Astrocyte (in vitro differentiated cells and primary cell): ENCODE data around the gene SGK2. TPM values are rescaled to one million over a fixed set of nuclear protein-coding genes. Genes with fewer than 3 reads are reported as not detected.

Source experiments
- DNase-seq: peaks from one replicate; pipeline ENCODE4 v3.0.0-alpha.2; 2010; ENCODE audit warnings: low read depth
- FAIRE-seq: peaks from 2 replicates; lab custom pipeline; 2011; peaks lifted over from hg19 to GRCh38; lab: Jason Lieb, UNC
- H2AFZ ChIP-seq: 2 replicates; pipeline ENCODE4 v1.6.0; 2012; ENCODE audit warnings: low read depth, low read length, inconsistent platforms
- H3K27ac ChIP-seq: 2 replicates; pipeline ENCODE4 v1.5.1; 2011; ENCODE audit warnings: low read depth, low read length, inconsistent platforms
- H3K27me3 ChIP-seq: 2 replicates; pipeline ENCODE4 v1.6.0; 2011; ENCODE audit warnings: low read length, inconsistent platforms; ENCODE audit not compliant: insufficient read depth
- H3K36me3 ChIP-seq: 2 replicates; pipeline ENCODE4 v1.5.1; 2011; ENCODE audit warnings: low read length, inconsistent platforms; ENCODE audit not compliant: insufficient read depth
- H3K4me1 ChIP-seq: 2 replicates; pipeline ENCODE4 v1.5.1; 2011; ENCODE audit warnings: low read length, inconsistent platforms; ENCODE audit not compliant: insufficient read depth
- H3K4me2 ChIP-seq: 2 replicates; pipeline ENCODE4 v1.6.0; 2012; ENCODE audit warnings: low read length, inconsistent platforms
- H3K4me3 ChIP-seq: 2 replicates; pipeline ENCODE4 v1.5.1; 2011; ENCODE audit warnings: low read depth, mild to moderate bottlenecking, low read length, inconsistent platforms; ENCODE audit not compliant: insufficient read depth
- H3K79me2 ChIP-seq: 2 replicates; pipeline ENCODE4 v1.6.0; 2012; ENCODE audit warnings: mild to moderate bottlenecking, low read length, inconsistent platforms; ENCODE audit not compliant: insufficient read depth
- H3K9ac ChIP-seq: 2 replicates; pipeline ENCODE4 v1.6.0; 2012; ENCODE audit warnings: mild to moderate bottlenecking, low read length, inconsistent platforms
- H3K9me3 ChIP-seq: 2 replicates; pipeline ENCODE4 v1.5.1; 2012; ENCODE audit warnings: low read depth, mild to moderate bottlenecking, low read length, inconsistent platforms; ENCODE audit not compliant: insufficient read depth
- H4K20me1 ChIP-seq: 2 replicates; pipeline ENCODE4 v1.6.0; 2012; ENCODE audit warnings: low read length, inconsistent platforms; ENCODE audit not compliant: insufficient read depth
- H3K27ac Mint-ChIP-seq: one replicate; pipeline ENCODE4 v1.8.0; 2021; ENCODE audit warnings: mild to moderate bottlenecking, mixed read lengths; ENCODE audit not compliant: unreplicated experiment
- H3K27me3 Mint-ChIP-seq: one replicate; pipeline ENCODE4 v1.8.0; 2021; ENCODE audit warnings: low read depth, mixed read lengths; ENCODE audit not compliant: unreplicated experiment
- H3K36me3 Mint-ChIP-seq: one replicate; pipeline ENCODE4 v1.8.0; 2021; ENCODE audit warnings: low read depth, mixed read lengths; ENCODE audit not compliant: unreplicated experiment
- H3K4me1 Mint-ChIP-seq: one replicate; pipeline ENCODE4 v1.8.0; 2021; ENCODE audit warnings: low read depth, mixed read lengths; ENCODE audit not compliant: unreplicated experiment
- H3K4me3 Mint-ChIP-seq: one replicate; pipeline ENCODE4 v1.8.0; 2021; ENCODE audit warnings: mild to moderate bottlenecking, moderate library complexity, mixed read lengths; ENCODE audit not compliant: unreplicated experiment
- H3K9me3 Mint-ChIP-seq: one replicate; pipeline ENCODE4 v1.8.0; 2021; ENCODE audit warnings: mild to moderate bottlenecking, mixed read lengths; ENCODE audit not compliant: unreplicated experiment
- EZH2 ChIP-seq: IDR thresholded peaks from 2 replicates; pipeline ENCODE4 v1.6.1; 2012; ENCODE audit warnings: mild to moderate bottlenecking, low read length, inconsistent platforms; ENCODE audit not compliant: insufficient read depth
- total RNA-seq: library from RNA; stranded (reverse); gene quantifications from 2 replicates; pipeline ENCODE4 v1.2.1, GENCODE V29; 2021
- TF ChIP-seq, protein P1 (sequence below): IDR thresholded peaks from 2 replicates; pipeline ENCODE4 v1.5.1; 2011; ENCODE audit warnings: low read depth, mild to moderate bottlenecking, inconsistent platforms, low read length, moderate library complexity; ENCODE audit not compliant: insufficient read depth

The SGK2 gene
- total RNA-seq, 1 donor from 2014 or later: 0.64 TPM

DNA sequence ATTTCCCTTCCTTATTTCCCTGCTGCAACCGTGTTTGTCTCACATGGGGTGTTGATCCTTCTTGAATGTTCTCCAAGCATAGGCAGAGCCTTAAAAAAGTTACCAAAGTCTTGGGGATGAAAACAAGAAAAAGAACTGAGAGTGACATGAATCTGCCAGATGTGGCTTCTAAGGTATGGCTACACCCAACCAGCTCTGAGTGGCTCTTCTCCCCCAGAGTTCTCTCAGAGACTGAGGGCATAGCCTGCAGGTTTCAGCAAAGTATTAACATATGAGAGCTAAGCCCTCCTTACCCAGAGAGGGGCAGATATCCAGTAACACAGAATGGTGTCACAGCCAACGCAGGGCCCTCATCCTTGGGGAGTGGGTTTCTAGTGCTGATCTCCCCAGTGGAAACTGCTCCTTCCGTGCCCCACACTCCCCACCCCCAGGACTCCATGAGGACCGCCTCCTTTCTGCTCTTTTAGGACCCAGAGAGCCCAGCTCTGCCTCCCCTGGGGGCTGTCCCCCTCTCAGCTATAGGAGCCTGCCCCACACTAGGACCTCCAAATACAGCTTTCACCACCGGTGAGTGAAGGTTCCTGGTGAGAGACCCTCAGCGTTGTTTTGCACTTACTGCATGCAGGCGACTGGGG is 23.3 kb upstream of the SGK2 start:
- Mint-ChIP-seq H3K9me3 (peaks cover 2% of the 10 kb centered on the region), H3K27ac (no peak overlapping the region), H3K4me3 (no peak overlapping the region), H3K36me3 (peaks cover 14% of the 10 kb centered on the region), H3K4me1 (peaks cover 7% of the 10 kb centered on the region), H3K27me3 (peaks cover 5% of the 10 kb centered on the region)
- no peaks in the 10 kb centered on the region for H3K27me3 ChIP-seq
- no peak overlapping the region for H3K9ac ChIP-seq
- no peak overlapping the region for H3K27ac ChIP-seq
- FAIRE-seq: no peak
- H4K20me1 ChIP-seq: peaks cover 7% of the 10 kb centered on the region
- H3K4me2 ChIP-seq: no peak overlapping the region
- H3K4me3 ChIP-seq: no peak overlapping the region
- H3K9me3 ChIP-seq: no peaks in the 10 kb centered on the region
- TF ChIP-seq, protein P1, sequence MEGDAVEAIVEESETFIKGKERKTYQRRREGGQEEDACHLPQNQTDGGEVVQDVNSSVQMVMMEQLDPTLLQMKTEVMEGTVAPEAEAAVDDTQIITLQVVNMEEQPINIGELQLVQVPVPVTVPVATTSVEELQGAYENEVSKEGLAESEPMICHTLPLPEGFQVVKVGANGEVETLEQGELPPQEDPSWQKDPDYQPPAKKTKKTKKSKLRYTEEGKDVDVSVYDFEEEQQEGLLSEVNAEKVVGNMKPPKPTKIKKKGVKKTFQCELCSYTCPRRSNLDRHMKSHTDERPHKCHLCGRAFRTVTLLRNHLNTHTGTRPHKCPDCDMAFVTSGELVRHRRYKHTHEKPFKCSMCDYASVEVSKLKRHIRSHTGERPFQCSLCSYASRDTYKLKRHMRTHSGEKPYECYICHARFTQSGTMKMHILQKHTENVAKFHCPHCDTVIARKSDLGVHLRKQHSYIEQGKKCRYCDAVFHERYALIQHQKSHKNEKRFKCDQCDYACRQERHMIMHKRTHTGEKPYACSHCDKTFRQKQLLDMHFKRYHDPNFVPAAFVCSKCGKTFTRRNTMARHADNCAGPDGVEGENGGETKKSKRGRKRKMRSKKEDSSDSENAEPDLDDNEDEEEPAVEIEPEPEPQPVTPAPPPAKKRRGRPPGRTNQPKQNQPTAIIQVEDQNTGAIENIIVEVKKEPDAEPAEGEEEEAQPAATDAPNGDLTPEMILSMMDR: no peak
- DNase-seq: no peak
- no peaks in the 10 kb centered on the region for H3K79me2 ChIP-seq
- H3K36me3 ChIP-seq: no peaks in the 10 kb centered on the region
- H2AFZ ChIP-seq: no peak overlapping the region
- H3K4me1 ChIP-seq: no peaks in the 10 kb centered on the region

DNA sequence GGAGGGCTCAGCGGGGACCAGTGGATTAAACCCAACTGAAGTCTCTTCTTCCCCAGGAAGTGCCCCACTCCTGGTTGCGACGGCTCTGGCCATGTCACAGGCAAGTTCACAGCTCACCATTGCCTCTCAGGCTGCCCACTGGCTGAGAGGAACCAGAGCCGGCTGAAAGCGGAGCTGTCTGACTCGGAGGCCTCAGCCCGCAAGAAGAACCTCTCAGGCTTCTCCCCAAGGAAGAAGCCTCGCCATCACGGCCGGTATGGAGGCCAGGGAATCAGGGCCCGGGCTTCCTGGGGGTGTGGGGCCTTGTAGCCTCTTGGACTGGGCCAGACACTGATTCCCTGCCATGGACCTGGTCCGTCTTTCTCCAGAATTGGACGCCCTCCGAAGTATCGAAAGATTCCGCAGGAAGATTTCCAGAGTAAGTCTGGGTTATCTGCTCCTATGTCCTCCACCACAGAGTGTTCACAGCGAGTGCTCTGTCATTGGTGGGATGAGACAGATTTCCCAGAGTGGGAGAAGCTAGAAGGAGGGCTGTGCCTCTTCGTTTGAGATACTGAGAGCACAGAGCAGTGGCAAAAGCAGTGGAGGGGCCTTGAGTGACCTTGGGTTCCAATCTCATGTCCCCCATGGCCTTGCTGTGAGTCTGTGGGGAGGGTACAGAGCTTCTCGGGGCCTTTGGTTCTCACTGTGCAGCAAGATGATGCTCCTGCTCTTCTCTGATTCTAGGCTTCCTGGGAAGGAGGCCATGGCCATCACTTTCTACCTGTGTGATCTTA is 22.6 kb upstream of the SGK2 start:
- H3K4me3 Mint-ChIP-seq: no peak overlapping the region
- H3K9me3 ChIP-seq: no peaks in the 10 kb centered on the region

More for the DNA sequence above, 22.6 kb upstream of the SGK2 start:
- H3K36me3 Mint-ChIP-seq: peaks cover 14% of the 10 kb centered on the region
- DNase-seq (no peak), FAIRE-seq (no peak)
- Histone ChIP-seq H3K4me2 (no peak overlapping the region), H3K4me3 (no peak overlapping the region), H4K20me1 (peaks cover 7% of the 10 kb centered on the region), H3K36me3 (no peaks in the 10 kb centered on the region), H3K9ac (no peak overlapping the region), H3K27me3 (no peaks in the 10 kb centered on the region), H2AFZ (no peak overlapping the region), H3K4me1 (no peaks in the 10 kb centered on the region), H3K79me2 (no peaks in the 10 kb centered on the region), H3K27ac (no peak overlapping the region)
- no peak overlapping the region for H3K27ac Mint-ChIP-seq
- peaks cover 2% of the 10 kb centered on the region for H3K9me3 Mint-ChIP-seq
- peaks cover 5% of the 10 kb centered on the region for H3K27me3 Mint-ChIP-seq
- TF ChIP-seq EZH2: no peak
- TF ChIP-seq, protein P1: no peak
- H3K4me1 Mint-ChIP-seq: peaks cover 2% of the 10 kb centered on the region
